GM21529 (cell line): Measurements from ENCODE around the gene TJP1.
"Not testable (repeated sequence)": the region's sequence is repeated elsewhere in the genome, so short reads cannot be mapped to it uniquely, and the experiment has no call there.

ENCODE experiments used
- ATAC-seq: cut with Tn5 transposase; IDR thresholded peaks from one replicate; pipeline ENCODE4 v1.9.1; 2021; ENCODE audit not compliant: unreplicated experiment

Gene TJP1

GRCh38 chr15:29685156-29686078 lies 136.9 kb downstream of the TJP1 start:
- no peak for ATAC-seq

GRCh38 chr15:29682781-29683180 lies 139.5 kb downstream of the TJP1 start:
- ATAC-seq, result no peak

GRCh38 chr15:29682361-29682760 lies 139.9 kb downstream of the TJP1 start:
- no peak for ATAC-seq

GRCh38 chr15:29681946-29682345 lies 140.3 kb downstream of the TJP1 start:
- no peak for ATAC-seq

- no peak for ATAC-seq
Observed at GRCh38 chr15:29681166-29681845, 141.0 kb downstream of the TJP1 start.

GRCh38 chr15:29680465-29681165 lies 141.7 kb downstream of the TJP1 start:
- no peak for ATAC-seq

- ATAC-seq, result no peak
Observed at GRCh38 chr15:29678504-29679034, 143.7 kb downstream of the TJP1 start.

- no peak for ATAC-seq
Observed at GRCh38 chr15:29677871-29678461, 144.3 kb downstream of the TJP1 start.

GRCh38 chr15:29677455-29677854 lies 144.8 kb downstream of the TJP1 start:
- ATAC-seq, result no peak

- no peak for ATAC-seq
Observed at GRCh38 chr15:29676961-29677402, 145.3 kb downstream of the TJP1 start.

GRCh38 chr15:29676374-29676960 lies 145.8 kb downstream of the TJP1 start:
- not testable (repeated sequence) for ATAC-seq

- ATAC-seq, result no peak
Observed at GRCh38 chr15:29675791-29676301, 146.4 kb downstream of the TJP1 start.

GRCh38 chr15:29674661-29675533 lies 147.4 kb downstream of the TJP1 start:
- ATAC-seq, result no peak

GRCh38 chr15:29672923-29673809 lies 149.1 kb downstream of the TJP1 start:
- ATAC-seq, result no peak

GRCh38 chr15:29672446-29672845 lies 149.8 kb downstream of the TJP1 start:
- no peak for ATAC-seq

- ATAC-seq, result not testable (repeated sequence)
Observed at GRCh38 chr15:29672046-29672445, 150.2 kb downstream of the TJP1 start.

GRCh38 chr15:29670998-29671981 lies 151.0 kb downstream of the TJP1 start:
- no peak for ATAC-seq
